Liver (tissue), 9 donors: Measurements from ENCODE around the gene ST6GALNAC3. TPM values are rescaled to one million over a fixed set of nuclear protein-coding genes. Genes with fewer than 3 reads are reported as not detected.

ENCODE experiments used
- DNase-seq: peaks from one replicate; pipeline ENCODE4 v3.0.0-alpha.2; 2017; ENCODE audit warnings: low spot score
- H3K27ac ChIP-seq, 2 donors: one replicate each; pipeline ENCODE4 v1.7.0; 2013; ENCODE audit warnings: inconsistent platforms in 2 of 2, low read length in 2 of 2, control low read depth in 1 of 2, low read depth in 1 of 2, mild to moderate bottlenecking in 1 of 2
- H3K27me3 ChIP-seq, 4 donors: one replicate each; pipeline versions ENCODE4 v1.6.1 to v1.7.0; 2013; ENCODE audit warnings: low read length in 3 of 4, inconsistent platforms in 1 of 4, mild to moderate bottlenecking in 1 of 4, moderate library complexity in 1 of 4; ENCODE audit not compliant: control insufficient read depth in 4 of 4, insufficient read depth in 4 of 4
- H3K36me3 ChIP-seq, 4 donors: one replicate each; pipeline versions ENCODE4 v1.6.1 to v1.7.0; 2013; ENCODE audit warnings: low read length in 3 of 4, mild to moderate bottlenecking in 3 of 4, low read depth in 1 of 4, moderate library complexity in 1 of 4; ENCODE audit not compliant: control insufficient read depth in 4 of 4, insufficient read depth in 3 of 4
- H3K4me1 ChIP-seq, 4 donors: one replicate each; pipeline versions ENCODE4 v1.6.1 to v1.7.0; 2013; ENCODE audit warnings: low read length in 3 of 4, mild to moderate bottlenecking in 3 of 4, moderate library complexity in 1 of 4; ENCODE audit not compliant: control insufficient read depth in 4 of 4, insufficient read depth in 4 of 4
- H3K4me3 ChIP-seq, 3 donors: one replicate each; pipeline versions ENCODE4 v1.6.1 to v1.7.0; 2013; ENCODE audit warnings: low read length in 3 of 3, control low read depth in 1 of 3, low read depth in 1 of 3, mild to moderate bottlenecking in 1 of 3
- H3K9ac ChIP-seq, 2 donors: one replicate each; pipeline ENCODE4 v1.7.0; 2013; ENCODE audit warnings: low read length in 2 of 2, mild to moderate bottlenecking in 2 of 2, moderate library complexity in 2 of 2, control low read depth in 1 of 2, low read depth in 1 of 2
- H3K9me3 ChIP-seq, 4 donors: one replicate each; pipeline versions ENCODE4 v1.6.1 to v1.7.0; 2013; ENCODE audit warnings: low read length in 3 of 4; ENCODE audit not compliant: control insufficient read depth in 4 of 4
- ATF3 ChIP-seq: IDR thresholded peaks from 2 replicates; pipeline ENCODE4 v1.6.1; 2016; ENCODE audit warnings: antibody characterized with exemption
- EGR1 ChIP-seq, 2 donors: IDR thresholded peaks; 2 replicates each; pipeline ENCODE4 v1.6.1; 2016 to 2018; ENCODE audit warnings: antibody characterized with exemption in 2 of 2, low read depth in 2 of 2
- FOXA1 ChIP-seq: IDR thresholded peaks from 2 replicates; pipeline ENCODE4 v1.6.1; 2016; ENCODE audit warnings: antibody characterized with exemption
- FOXA2 ChIP-seq: IDR thresholded peaks from 2 replicates; pipeline ENCODE4 v1.6.1; 2016; ENCODE audit warnings: antibody characterized with exemption
- GABPA ChIP-seq, 2 donors: IDR thresholded peaks in 1 of 2; conservative IDR thresholded peaks in 1 of 2; 2 replicates each; pipeline ENCODE4 v1.6.1; 2016; ENCODE audit warnings: antibody characterized with exemption in 2 of 2, mild to moderate bottlenecking in 1 of 2, moderate library complexity in 1 of 2
- HNF4A ChIP-seq, 2 donors: conservative IDR thresholded peaks; 2 replicates each; pipeline ENCODE4 v1.6.1; 2016; ENCODE audit warnings: antibody characterized with exemption in 2 of 2, mild to moderate bottlenecking in 2 of 2
- HNF4G ChIP-seq: IDR thresholded peaks from 2 replicates; pipeline ENCODE4 v1.6.1; 2016; ENCODE audit warnings: antibody characterized with exemption
- JUND ChIP-seq, 2 donors: IDR thresholded peaks; 2 replicates each; pipeline ENCODE4 v1.6.1; 2016; ENCODE audit warnings: antibody characterized with exemption in 2 of 2
- NR2F2 ChIP-seq: IDR thresholded peaks from 2 replicates; pipeline ENCODE4 v1.6.1; 2016; ENCODE audit warnings: antibody characterized with exemption
- RAD21 ChIP-seq, 2 donors: IDR thresholded peaks; 2 replicates each; pipeline ENCODE4 v1.6.1; 2016; ENCODE audit warnings: antibody characterized with exemption in 2 of 2, mild to moderate bottlenecking in 2 of 2
- RXRA ChIP-seq, 2 donors: IDR thresholded peaks; 2 replicates each; pipeline ENCODE4 v1.6.1; 2017 to 2018; ENCODE audit warnings: antibody characterized with exemption in 2 of 2, mild to moderate bottlenecking in 1 of 2
- SP1 ChIP-seq: IDR thresholded peaks from 2 replicates; pipeline ENCODE4 v1.6.1; 2018; ENCODE audit warnings: antibody characterized with exemption, mild to moderate bottlenecking
- TAF1 ChIP-seq: conservative IDR thresholded peaks from 2 replicates; pipeline ENCODE4 v1.6.1; 2016; ENCODE audit warnings: antibody characterized with exemption, mild to moderate bottlenecking
- YY1 ChIP-seq: IDR thresholded peaks from 2 replicates; pipeline ENCODE4 v1.6.1; 2016; ENCODE audit warnings: antibody characterized with exemption, mild to moderate bottlenecking
- WGBS: extraction: QIAGEN DNeasy Blood & Tissue Kit; methylation state at CpG from one replicate; pipeline ENCODE4 v1.1.7; 2013; 5-methylcytosine and 5-hydroxymethylcytosine counted together
- polyA plus RNA-seq, 2 donors: library from polyadenylated mRNA; stranded (reverse) in 1 of 2; unstranded in 1 of 2; fragments of 200-250 nt in 1 of 2; fragments of >200 nt in 1 of 2; fragmentation: Nextera tagmentation in 1 of 2; extraction: Ambion mirVana in 1 of 2; gene quantifications; one replicate each; pipeline versions ENCODE4 v1.2.1 to v1.2.3, GENCODE V29; 2013 to 2015
- total RNA-seq, 2 donors: library from RNA; depleted of rRNA; stranded (reverse); fragments of >200 nt; gene quantifications; one replicate each; pipeline ENCODE4 v1.2.3, GENCODE V29; 2014
- TF ChIP-seq, protein P1 (sequence below): IDR thresholded peaks from 2 replicates; pipeline ENCODE4 v1.6.1; 2016; ENCODE audit warnings: antibody characterized with exemption
- TF ChIP-seq, protein P2 (sequence below): IDR thresholded peaks from 2 replicates; pipeline ENCODE4 v1.6.1; 2016; ENCODE audit warnings: antibody characterized with exemption
- TF ChIP-seq, protein P3 (sequence below): fragments of 150-350 bp; IDR thresholded peaks from 2 replicates; pipeline ENCODE4 v1.5.1; 2017; ENCODE audit warnings: improper control_type of control experiment, low read depth, low read length; ENCODE audit not compliant: missing input control
- TF ChIP-seq, protein P4 (sequence below): IDR thresholded peaks from 2 replicates; pipeline ENCODE4 v1.6.1; 2016; ENCODE audit warnings: antibody characterized with exemption, mild to moderate bottlenecking
- donor health status: healthy.
- donor health status: healthy.
- donor health status: healthy.
- donor health status: healthy.
- donor health status: healthy.

The ST6GALNAC3 gene
- total and polyA plus RNA-seq, 4 donors, result 1.2 to 5.0 (median 3.2) TPM

DNA sequence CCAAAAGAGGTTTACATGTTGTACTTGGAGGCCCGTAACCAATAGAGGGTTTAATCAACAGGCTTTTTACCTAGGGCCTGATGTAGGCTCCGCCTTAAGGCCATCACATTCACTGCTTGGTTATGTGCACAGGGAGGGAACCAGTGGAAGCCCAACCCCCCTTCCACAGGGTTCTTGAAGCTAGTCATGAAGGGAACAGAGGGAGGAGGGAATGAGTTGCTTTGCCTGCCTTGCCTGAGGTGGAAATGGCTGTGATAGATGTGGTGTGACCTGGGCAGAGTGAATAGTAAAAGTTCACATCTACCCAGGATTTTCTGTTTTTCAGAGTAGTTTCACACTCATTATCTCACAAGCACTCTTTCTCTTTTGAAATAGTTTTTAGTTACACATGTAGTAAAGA lies 215.1 kb downstream of the ST6GALNAC3 start:
- no peaks in the 10 kb centered on the region for H3K36me3 ChIP-seq
- no peak overlapping the region for H3K4me3 ChIP-seq
- no peaks in the 10 kb centered on the region for H3K4me1 ChIP-seq
- WGBS, result 75% methylated on average over 2 of the region's 2 CpGs
- no peak overlapping the region for H3K9ac ChIP-seq
- no peak for DNase-seq
- no peaks in the 10 kb centered on the region for H3K27me3 ChIP-seq
- H3K9me3 ChIP-seq, result no peaks in the 10 kb centered on the region
- no peak overlapping the region for H3K27ac ChIP-seq
- TF ChIP-seq JUND (IDR thresholded peaks at IDR 0.05) (no peak), NR2F2 (no peak), FOXA2 (no peak), SP1 (no peak), RAD21 (IDR thresholded peaks at IDR 0.05) (no peak), YY1 (no peak), RXRA (IDR thresholded peaks at IDR 0.05) (no peak), TAF1 (no peak), HNF4A (conservative IDR thresholded peaks at IDR 0.05) (no peak), ATF3 (no peak), GABPA (IDR thresholded peaks at IDR 0.05 in 1 of 2, conservative IDR thresholded peaks at IDR 0.05 in 1 of 2) (no peak)
- TF ChIP-seq, protein P1, sequence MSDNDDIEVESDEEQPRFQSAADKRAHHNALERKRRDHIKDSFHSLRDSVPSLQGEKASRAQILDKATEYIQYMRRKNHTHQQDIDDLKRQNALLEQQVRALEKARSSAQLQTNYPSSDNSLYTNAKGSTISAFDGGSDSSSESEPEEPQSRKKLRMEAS, result no peak

- no peaks in the 10 kb centered on the region for H3K9me3 ChIP-seq
- H3K27me3 ChIP-seq, result no peaks in the 10 kb centered on the region
- 64% methylated on average over 2 of the region's 2 CpGs for WGBS
- H3K4me3 ChIP-seq, result no peak overlapping the region
- H3K27ac ChIP-seq, result no peak overlapping the region
- DNase-seq, result no peak
- H3K9ac ChIP-seq, result no peak overlapping the region
- TF ChIP-seq TAF1, result no peak
- no peaks in the 10 kb centered on the region for H3K4me1 ChIP-seq
- no peaks in the 10 kb centered on the region for H3K36me3 ChIP-seq
These were observed 215.7 kb downstream of the ST6GALNAC3 start for GRCh38 chr1:76290271-76290670.

GRCh38 chr1:76291191-76291590 lies 216.6 kb downstream of the ST6GALNAC3 start:
- DNase-seq, result no peak
- H3K4me3 ChIP-seq, result no peak overlapping the region
- 73% methylated on average over 13 of the region's 13 CpGs for WGBS
- H3K9ac ChIP-seq, result no peak overlapping the region
- no peaks in the 10 kb centered on the region for H3K27me3 ChIP-seq
- H3K36me3 ChIP-seq, result no peaks in the 10 kb centered on the region
- H3K9me3 ChIP-seq, result no peaks in the 10 kb centered on the region
- H3K27ac ChIP-seq, result no peak overlapping the region
- H3K4me1 ChIP-seq, result no peaks in the 10 kb centered on the region
- TF ChIP-seq FOXA1 (no peak), RXRA (IDR thresholded peaks at IDR 0.05) (no peak), EGR1 (IDR thresholded peaks at IDR 0.05; ENCODE audit: low read depth in 2 of 2) (no peak), GABPA (IDR thresholded peaks at IDR 0.05 in 1 of 2, conservative IDR thresholded peaks at IDR 0.05 in 1 of 2) (no peak), SP1 (no peak), HNF4A (conservative IDR thresholded peaks at IDR 0.05) (no peak), NR2F2 (no peak), ATF3 (no peak), YY1 (no peak), TAF1 (no peak), HNF4G (no peak)
- TF ChIP-seq, protein P2, sequence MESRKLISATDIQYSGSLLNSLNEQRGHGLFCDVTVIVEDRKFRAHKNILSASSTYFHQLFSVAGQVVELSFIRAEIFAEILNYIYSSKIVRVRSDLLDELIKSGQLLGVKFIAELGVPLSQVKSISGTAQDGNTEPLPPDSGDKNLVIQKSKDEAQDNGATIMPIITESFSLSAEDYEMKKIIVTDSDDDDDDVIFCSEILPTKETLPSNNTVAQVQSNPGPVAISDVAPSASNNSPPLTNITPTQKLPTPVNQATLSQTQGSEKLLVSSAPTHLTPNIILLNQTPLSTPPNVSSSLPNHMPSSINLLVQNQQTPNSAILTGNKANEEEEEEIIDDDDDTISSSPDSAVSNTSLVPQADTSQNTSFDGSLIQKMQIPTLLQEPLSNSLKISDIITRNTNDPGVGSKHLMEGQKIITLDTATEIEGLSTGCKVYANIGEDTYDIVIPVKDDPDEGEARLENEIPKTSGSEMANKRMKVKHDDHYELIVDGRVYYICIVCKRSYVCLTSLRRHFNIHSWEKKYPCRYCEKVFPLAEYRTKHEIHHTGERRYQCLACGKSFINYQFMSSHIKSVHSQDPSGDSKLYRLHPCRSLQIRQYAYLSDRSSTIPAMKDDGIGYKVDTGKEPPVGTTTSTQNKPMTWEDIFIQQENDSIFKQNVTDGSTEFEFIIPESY, result no peak
- TF ChIP-seq, protein P3, sequence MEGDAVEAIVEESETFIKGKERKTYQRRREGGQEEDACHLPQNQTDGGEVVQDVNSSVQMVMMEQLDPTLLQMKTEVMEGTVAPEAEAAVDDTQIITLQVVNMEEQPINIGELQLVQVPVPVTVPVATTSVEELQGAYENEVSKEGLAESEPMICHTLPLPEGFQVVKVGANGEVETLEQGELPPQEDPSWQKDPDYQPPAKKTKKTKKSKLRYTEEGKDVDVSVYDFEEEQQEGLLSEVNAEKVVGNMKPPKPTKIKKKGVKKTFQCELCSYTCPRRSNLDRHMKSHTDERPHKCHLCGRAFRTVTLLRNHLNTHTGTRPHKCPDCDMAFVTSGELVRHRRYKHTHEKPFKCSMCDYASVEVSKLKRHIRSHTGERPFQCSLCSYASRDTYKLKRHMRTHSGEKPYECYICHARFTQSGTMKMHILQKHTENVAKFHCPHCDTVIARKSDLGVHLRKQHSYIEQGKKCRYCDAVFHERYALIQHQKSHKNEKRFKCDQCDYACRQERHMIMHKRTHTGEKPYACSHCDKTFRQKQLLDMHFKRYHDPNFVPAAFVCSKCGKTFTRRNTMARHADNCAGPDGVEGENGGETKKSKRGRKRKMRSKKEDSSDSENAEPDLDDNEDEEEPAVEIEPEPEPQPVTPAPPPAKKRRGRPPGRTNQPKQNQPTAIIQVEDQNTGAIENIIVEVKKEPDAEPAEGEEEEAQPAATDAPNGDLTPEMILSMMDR, result no peak
- TF ChIP-seq, protein P4, sequence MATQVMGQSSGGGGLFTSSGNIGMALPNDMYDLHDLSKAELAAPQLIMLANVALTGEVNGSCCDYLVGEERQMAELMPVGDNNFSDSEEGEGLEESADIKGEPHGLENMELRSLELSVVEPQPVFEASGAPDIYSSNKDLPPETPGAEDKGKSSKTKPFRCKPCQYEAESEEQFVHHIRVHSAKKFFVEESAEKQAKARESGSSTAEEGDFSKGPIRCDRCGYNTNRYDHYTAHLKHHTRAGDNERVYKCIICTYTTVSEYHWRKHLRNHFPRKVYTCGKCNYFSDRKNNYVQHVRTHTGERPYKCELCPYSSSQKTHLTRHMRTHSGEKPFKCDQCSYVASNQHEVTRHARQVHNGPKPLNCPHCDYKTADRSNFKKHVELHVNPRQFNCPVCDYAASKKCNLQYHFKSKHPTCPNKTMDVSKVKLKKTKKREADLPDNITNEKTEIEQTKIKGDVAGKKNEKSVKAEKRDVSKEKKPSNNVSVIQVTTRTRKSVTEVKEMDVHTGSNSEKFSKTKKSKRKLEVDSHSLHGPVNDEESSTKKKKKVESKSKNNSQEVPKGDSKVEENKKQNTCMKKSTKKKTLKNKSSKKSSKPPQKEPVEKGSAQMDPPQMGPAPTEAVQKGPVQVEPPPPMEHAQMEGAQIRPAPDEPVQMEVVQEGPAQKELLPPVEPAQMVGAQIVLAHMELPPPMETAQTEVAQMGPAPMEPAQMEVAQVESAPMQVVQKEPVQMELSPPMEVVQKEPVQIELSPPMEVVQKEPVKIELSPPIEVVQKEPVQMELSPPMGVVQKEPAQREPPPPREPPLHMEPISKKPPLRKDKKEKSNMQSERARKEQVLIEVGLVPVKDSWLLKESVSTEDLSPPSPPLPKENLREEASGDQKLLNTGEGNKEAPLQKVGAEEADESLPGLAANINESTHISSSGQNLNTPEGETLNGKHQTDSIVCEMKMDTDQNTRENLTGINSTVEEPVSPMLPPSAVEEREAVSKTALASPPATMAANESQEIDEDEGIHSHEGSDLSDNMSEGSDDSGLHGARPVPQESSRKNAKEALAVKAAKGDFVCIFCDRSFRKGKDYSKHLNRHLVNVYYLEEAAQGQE, result no peak
- TF ChIP-seq, protein P1, result no peak
